Measurements from ENCODE around the gene SMAD4. TPM values are rescaled to one million over a fixed set of nuclear protein-coding genes. Genes with fewer than 3 reads are reported as not detected.

The SMAD4 gene
- polyA plus RNA-seq, 3 donors = 21.0 to 34.0 (median 29.1) TPM

- intact Hi-C loops (cut with micrococcal nuclease) = no loop called here
- no peaks in the 10 kb centered on the region for H3K36me3 ChIP-seq (replicated peaks in 1 of 2; ENCODE audit: control insufficient read depth in 1 of 2, insufficient read depth in 2 of 2, low read length in 2 of 2)
- Mint-ChIP-seq H3K27ac (no peak overlapping the region), H3K36me3 (no peaks in the 10 kb centered on the region), H3K9me3 (peaks cover 12 to 60% (median 34%) of the 10 kb centered on the region in 7 donors), H3K4me3 (no peak overlapping the region), H3K27me3 (ENCODE audit: low read depth in 3 of 3) (peaks cover 1 to 5% (median 2%) of the 10 kb centered on the region in 3 donors), H3K4me1 (no peaks in the 10 kb centered on the region)
- no peak overlapping the region for H3K27ac ChIP-seq (ENCODE audit: low read depth in 1 of 2, low read length in 2 of 2)
- no peak for DNase-seq
- H3K4me2 ChIP-seq (replicated peaks; ENCODE audit: extremely low read depth, low read length, poor library complexity, severe bottlenecking) = no peak overlapping the region
- no peak for TF ChIP-seq CTCF (IDR thresholded peaks at IDR 0.05)
- 96% methylated on average over 32 of the region's 33 CpGs for WGBS (ENCODE audit: insufficient coverage)
- no peaks in the 10 kb centered on the region for H3K4me1 ChIP-seq (ENCODE audit: control insufficient read depth in 1 of 2, insufficient read depth in 2 of 2, low read length in 2 of 2)
- H3K9me3 ChIP-seq (replicated peaks in 1 of 2; ENCODE audit: control insufficient read depth in 1 of 2, insufficient read depth in 1 of 2, low read length in 2 of 2) = peaks cover 0 to 40% of the 10 kb centered on the region in 2 donors
- H3K9ac ChIP-seq (ENCODE audit: insufficient read depth, low read length, poor library complexity, severe bottlenecking) = no peak overlapping the region
- no peak overlapping the region for H3K4me3 ChIP-seq (replicated peaks in 1 of 3; ENCODE audit: low read depth in 2 of 3, low read length in 3 of 3)
- no peak overlapping the region for H2AFZ ChIP-seq (ENCODE audit: insufficient read depth, low read depth, low read length, poor library complexity, severe bottlenecking)
- H3K79me2 ChIP-seq (ENCODE audit: insufficient read depth, low read length) = no peaks in the 10 kb centered on the region
- H3K27me3 ChIP-seq (ENCODE audit: control insufficient read depth in 2 of 2, insufficient read depth in 2 of 2, low read length in 2 of 2) = no peaks in the 10 kb centered on the region
- H4K20me1 ChIP-seq (ENCODE audit: insufficient read depth, low read length) = no peaks in the 10 kb centered on the region
Observed at GRCh38 chr18:51120809-51121596, 91.0 kb downstream of the SMAD4 start.

GRCh38 chr18:51121597-51121857 lies 91.5 kb downstream of the SMAD4 start:
- Mint-ChIP-seq H3K36me3 (no peaks in the 10 kb centered on the region), H3K4me1 (no peaks in the 10 kb centered on the region), H3K27ac (no peak overlapping the region), H3K9me3 (peaks cover 12 to 60% (median 34%) of the 10 kb centered on the region in 7 donors), H3K4me3 (no peak overlapping the region), H3K27me3 (ENCODE audit: low read depth in 3 of 3) (peaks cover 1 to 5% (median 2%) of the 10 kb centered on the region in 3 donors)
- Histone ChIP-seq H3K27ac (ENCODE audit: low read depth in 1 of 2, low read length in 2 of 2) (no peak overlapping the region), H3K9ac (ENCODE audit: insufficient read depth, low read length, poor library complexity, severe bottlenecking) (no peak overlapping the region), H2AFZ (ENCODE audit: insufficient read depth, low read depth, low read length, poor library complexity, severe bottlenecking) (no peak overlapping the region), H3K4me1 (ENCODE audit: control insufficient read depth in 1 of 2, insufficient read depth in 2 of 2, low read length in 2 of 2) (no peaks in the 10 kb centered on the region), H3K4me2 (replicated peaks; ENCODE audit: extremely low read depth, low read length, poor library complexity, severe bottlenecking) (no peak overlapping the region), H3K79me2 (ENCODE audit: insufficient read depth, low read length) (no peaks in the 10 kb centered on the region), H3K4me3 (replicated peaks in 1 of 3; ENCODE audit: low read depth in 2 of 3, low read length in 3 of 3) (no peak overlapping the region), H3K27me3 (ENCODE audit: control insufficient read depth in 2 of 2, insufficient read depth in 2 of 2, low read length in 2 of 2) (no peaks in the 10 kb centered on the region), H4K20me1 (ENCODE audit: insufficient read depth, low read length) (no peaks in the 10 kb centered on the region), H3K36me3 (replicated peaks in 1 of 2; ENCODE audit: control insufficient read depth in 1 of 2, insufficient read depth in 2 of 2, low read length in 2 of 2) (no peaks in the 10 kb centered on the region), H3K9me3 (replicated peaks in 1 of 2; ENCODE audit: control insufficient read depth in 1 of 2, insufficient read depth in 1 of 2, low read length in 2 of 2) (peaks cover 0 to 40% of the 10 kb centered on the region in 2 donors)
- TF ChIP-seq CTCF (IDR thresholded peaks at IDR 0.05) = no peak
- no CpG with 5 or more reads among the region's 4 CpGs for WGBS (ENCODE audit: insufficient coverage)
- intact Hi-C loops (cut with micrococcal nuclease) = no loop called here
- no peak for DNase-seq
